ENCODE data around the gene TRMT61B. TPM values are rescaled to one million over a fixed set of nuclear protein-coding genes. Genes with fewer than 3 reads are reported as not detected.

TRMT61B gene
- polyA plus RNA-seq, 6 donors from 2014 or later, result 17.4 to 36.2 (median 21.6) TPM

DNA sequence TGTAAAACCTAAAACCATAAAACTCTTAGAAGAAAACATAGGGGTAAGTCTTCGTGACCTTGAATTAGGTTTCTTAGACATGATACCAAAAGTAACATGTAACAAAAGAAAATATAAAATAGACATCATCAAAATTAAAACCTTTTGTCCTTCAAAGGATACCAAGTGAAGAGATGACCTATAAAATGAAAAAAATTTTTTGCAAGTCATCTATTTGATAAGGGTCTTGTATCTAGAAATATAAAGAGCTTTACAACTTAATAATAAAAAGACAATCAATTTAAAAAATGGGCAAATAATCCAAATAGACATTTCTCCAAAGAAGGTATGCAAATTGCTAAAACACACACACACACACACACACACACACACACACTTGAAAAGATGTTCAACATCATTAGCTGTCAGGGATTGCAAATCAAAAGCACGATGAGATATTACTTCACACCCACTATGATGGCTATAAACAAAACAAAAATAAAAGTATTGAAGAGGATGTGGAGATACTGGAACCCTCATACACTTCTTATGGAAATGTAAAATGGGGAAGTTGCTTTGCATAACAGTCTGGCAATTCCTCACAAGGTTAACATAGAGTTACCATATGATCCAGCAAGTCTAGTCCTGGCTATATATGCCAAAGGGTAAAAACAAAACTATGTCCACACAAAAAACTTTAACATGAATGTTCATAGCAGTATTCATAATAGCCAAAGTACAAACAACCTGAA lies 36.2 kb downstream of the TRMT61B start:
- ATAC-seq (ENCODE audit: low read depth in 2 of 2) (no peak), DNase-seq (no peak)
- H3K4me3 Mint-ChIP-seq, result no peak overlapping the region
- no peaks in the 10 kb centered on the region for H3K36me3 Mint-ChIP-seq
- no peaks in the 10 kb centered on the region for H3K4me1 Mint-ChIP-seq
- no peak overlapping the region for H3K27ac Mint-ChIP-seq
- H3K9me3 Mint-ChIP-seq, result peaks cover 0 to 4% (median 0%) of the 10 kb centered on the region in 7 donors
- H3K27me3 Mint-ChIP-seq, result no peaks in the 10 kb centered on the region

DNA sequence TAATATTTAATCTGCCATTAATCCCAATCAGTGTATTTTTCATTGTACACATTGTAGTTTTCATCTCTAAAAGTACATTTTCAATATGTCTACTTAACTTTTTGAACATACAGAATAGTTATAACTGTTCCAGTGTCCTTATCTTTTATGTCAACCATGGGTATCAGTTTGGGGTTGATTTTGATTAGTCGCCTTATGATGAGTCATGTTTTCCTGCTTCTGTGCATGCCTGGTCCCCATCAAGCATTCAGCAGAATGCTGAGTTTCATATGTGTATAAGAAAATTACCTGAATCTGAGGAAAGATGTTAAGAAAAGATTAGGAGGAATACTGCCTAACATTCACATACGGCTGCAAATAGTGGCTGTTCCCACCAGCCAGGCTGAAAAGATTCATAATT lies 41.7 kb downstream of the TRMT61B start:
- Mint-ChIP-seq H3K9me3 (no peaks in the 10 kb centered on the region), H3K27me3 (no peaks in the 10 kb centered on the region), H3K27ac (peak overlapping the region in 1 of 6 donors; percentile 61), H3K4me1 (no peaks in the 10 kb centered on the region), H3K36me3 (no peaks in the 10 kb centered on the region), H3K4me3 (no peak overlapping the region)
- no peak for DNase-seq
- no peak for ATAC-seq (ENCODE audit: low read depth in 2 of 2)

DNA sequence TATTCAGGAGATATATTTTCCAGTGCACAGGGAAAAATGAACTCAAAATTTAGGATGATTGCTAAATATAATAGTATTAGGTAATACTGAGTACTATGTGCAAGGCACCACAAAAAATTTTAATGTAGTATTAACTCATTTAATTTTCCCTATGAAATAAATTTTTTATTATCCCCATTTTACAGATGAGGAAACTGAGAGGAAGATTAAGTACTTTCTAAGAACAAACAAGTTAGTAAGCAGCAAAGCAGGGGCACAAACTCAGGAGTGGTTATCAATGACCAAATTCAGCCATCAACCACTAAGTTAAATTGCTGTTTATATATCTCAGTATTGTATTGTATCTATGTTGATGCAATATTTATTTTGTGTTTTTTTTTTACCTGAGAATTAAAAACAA lies 45.2 kb downstream of the TRMT61B start:
- no peak for DNase-seq
- no peak for ATAC-seq (ENCODE audit: low read depth in 2 of 2)
- Mint-ChIP-seq H3K4me1 (no peaks in the 10 kb centered on the region), H3K4me3 (no peak overlapping the region), H3K36me3 (no peaks in the 10 kb centered on the region), H3K9me3 (no peaks in the 10 kb centered on the region), H3K27me3 (no peaks in the 10 kb centered on the region), H3K27ac (no peak overlapping the region)

DNA sequence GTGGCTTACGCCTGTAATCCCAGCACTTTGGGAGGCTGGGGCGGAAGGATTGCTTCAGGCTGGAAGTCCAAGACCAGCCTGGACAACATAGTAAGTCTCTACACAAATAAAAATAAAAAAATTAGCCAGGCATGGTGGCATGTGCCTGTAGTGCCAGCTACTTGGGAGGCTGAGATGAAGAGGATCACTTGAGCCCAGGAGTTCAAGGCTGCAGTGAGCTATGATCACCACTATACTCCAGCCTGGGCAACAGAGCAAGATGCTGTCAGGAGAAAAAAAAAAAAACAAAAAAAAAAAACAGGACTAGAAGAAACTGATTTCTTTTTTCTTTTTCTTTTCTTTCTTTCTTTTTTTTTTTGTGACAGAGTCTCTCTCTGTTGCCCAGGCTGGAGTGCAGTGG lies 45.9 kb downstream of the TRMT61B start:
- ATAC-seq (ENCODE audit: low read depth in 2 of 2), result no peak
- DNase-seq, result no peak
- no peak overlapping the region for H3K27ac Mint-ChIP-seq
- no peaks in the 10 kb centered on the region for H3K9me3 Mint-ChIP-seq
- H3K4me1 Mint-ChIP-seq, result no peaks in the 10 kb centered on the region
- no peak overlapping the region for H3K4me3 Mint-ChIP-seq
- no peaks in the 10 kb centered on the region for H3K36me3 Mint-ChIP-seq
- no peaks in the 10 kb centered on the region for H3K27me3 Mint-ChIP-seq

DNA sequence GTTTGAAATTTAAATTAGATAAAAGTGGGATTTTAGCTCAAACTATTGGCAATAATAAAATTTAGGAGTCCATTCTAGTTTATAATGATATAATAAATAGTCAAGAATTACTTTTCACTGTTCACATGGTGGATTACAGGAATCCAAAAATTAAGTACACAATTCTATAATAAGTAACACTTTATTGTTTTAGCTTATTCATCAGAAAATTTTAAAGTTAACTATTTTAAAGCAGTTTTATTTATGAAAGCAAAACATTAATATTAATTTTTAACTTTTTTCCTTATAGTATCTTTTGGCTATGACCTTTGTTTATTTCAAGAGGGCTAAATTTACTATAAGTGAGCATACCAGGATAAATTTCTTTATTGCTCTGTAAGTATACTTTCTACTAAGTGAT lies 48.1 kb downstream of the TRMT61B start:
- no peaks in the 10 kb centered on the region for H3K9me3 Mint-ChIP-seq
- ATAC-seq (ENCODE audit: low read depth in 2 of 2) (no peak), DNase-seq (no peak)
- no peaks in the 10 kb centered on the region for H3K36me3 Mint-ChIP-seq
- no peaks in the 10 kb centered on the region for H3K27me3 Mint-ChIP-seq
- H3K4me1 Mint-ChIP-seq, result no peaks in the 10 kb centered on the region
- H3K27ac Mint-ChIP-seq, result no peak overlapping the region
- no peak overlapping the region for H3K4me3 Mint-ChIP-seq

DNA sequence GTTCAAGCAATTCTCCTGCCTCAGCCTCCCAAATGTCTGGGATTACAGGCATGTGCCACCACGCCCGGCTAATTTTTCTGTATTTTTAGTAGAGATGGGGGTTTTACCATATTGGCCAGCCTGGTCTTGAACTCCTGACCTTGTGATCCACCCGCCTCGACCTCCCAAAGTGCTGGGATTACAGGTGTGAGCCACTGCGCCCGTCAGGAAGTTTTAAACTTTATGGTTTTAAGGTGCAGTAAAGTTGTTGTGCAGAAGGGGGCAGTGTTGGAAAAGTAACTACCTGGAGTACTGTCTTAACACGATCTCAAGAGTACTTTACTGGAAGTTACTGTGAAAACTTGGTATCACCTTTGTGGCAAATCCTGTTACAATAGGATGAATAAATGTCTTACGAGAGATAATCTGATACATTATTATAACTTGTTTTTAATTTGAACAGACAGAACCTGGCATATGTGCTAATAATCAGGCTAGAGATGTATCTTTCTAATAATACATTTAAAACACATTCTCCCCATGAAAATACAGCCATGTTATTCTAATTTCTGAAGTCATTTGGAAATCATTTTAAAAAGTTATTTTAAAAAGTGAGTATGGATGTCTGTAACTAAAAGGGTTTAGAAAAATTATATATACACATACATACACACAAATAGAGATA lies 48.7 kb downstream of the TRMT61B start:
- Mint-ChIP-seq H3K4me1 (no peaks in the 10 kb centered on the region), H3K27ac (no peak overlapping the region), H3K4me3 (no peak overlapping the region), H3K9me3 (no peaks in the 10 kb centered on the region), H3K27me3 (no peaks in the 10 kb centered on the region), H3K36me3 (no peaks in the 10 kb centered on the region)
- DNase-seq, result peak; percentile 55
- ATAC-seq (ENCODE audit: low read depth in 2 of 2), result peak; percentile 61 to 66

DNA sequence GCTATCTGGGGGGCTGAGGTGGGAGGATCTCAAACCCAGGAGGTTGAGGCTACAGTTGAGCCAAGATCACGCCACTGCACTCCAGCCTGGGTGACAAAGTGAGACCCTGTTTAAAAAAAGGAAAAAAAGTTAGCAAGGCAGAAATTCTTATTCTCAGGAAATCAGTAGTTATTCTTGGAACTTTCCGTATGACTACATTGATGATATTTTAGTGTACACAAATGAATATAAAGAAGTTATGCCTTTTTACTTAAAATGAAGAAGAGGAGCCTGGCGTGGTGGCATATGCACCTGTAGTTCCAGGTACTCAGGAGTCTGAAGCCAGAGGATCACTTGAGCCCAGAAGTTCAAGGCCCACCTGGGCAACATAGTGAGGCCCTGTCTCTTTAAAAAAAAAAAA lies 52.1 kb downstream of the TRMT61B start:
- Mint-ChIP-seq H3K4me3 (no peak overlapping the region), H3K9me3 (no peaks in the 10 kb centered on the region), H3K27me3 (no peaks in the 10 kb centered on the region), H3K27ac (no peak overlapping the region), H3K36me3 (no peaks in the 10 kb centered on the region), H3K4me1 (no peaks in the 10 kb centered on the region)
- DNase-seq (no peak), ATAC-seq (ENCODE audit: low read depth in 2 of 2) (no peak)

DNA sequence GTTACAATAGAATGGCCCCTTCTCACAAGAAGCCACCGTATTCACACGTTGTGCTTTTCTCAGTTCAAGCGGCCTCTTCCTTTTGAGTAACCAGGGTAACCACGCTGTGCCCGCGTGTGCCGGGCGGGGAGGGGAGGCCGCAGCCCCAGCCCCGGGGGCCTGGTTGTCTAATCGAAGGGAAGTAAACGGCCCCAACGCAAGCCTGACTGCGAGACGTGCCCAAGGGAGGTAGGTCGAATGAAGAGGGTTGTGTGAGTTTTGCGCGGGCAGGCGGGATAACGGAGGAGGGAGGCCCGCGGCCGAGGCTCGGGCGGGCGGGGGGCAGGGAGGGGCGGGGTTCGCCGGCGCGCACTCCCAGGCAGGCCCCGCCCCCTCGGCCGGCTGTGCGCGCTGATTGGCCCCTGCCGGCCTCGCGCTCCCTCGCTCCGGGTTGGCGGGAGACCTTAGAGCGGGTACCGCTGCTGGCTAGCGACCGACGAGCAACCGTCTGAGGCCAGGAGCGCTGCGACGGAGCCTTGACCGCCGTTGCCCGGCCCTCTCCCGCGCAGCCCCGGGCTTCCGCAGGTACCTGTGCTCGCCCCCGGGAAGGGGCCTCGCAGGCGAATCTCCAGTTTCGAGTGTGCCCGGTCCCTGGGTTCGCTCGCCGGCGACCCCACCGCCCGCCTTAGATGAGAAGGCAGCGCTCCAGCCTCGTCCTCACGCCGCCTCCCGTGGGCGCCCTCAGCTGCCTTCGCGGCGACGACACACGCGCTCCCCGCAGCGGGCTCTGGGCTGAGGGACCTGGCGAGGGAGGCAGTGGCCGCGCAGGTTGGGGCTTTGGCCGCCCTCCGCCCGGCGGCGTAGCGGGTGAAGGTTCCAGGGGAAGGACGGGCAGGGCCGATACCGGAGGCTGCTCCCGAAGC lies 59.5 kb downstream of the TRMT61B start, which contains the start of gene SPDYA:
Gene SPDYA, plus strand, starts transcription at position 451 of the 902 bp plus-strand sequence. CDS start 5,181 bp downstream, outside the sequence.
- peak; percentile 90 to 92 for ATAC-seq (ENCODE audit: low read depth in 2 of 2)
- Mint-ChIP-seq H3K36me3 (peaks cover 0 to 7% of the 10 kb centered on the region in 2 donors), H3K4me3 (peak within 1 kb of the TSS; percentile 77 to 90 (median 86)), H3K9me3 (peaks cover 0 to 3% (median 0%) of the 10 kb centered on the region in 7 donors), H3K27me3 (no peaks in the 10 kb centered on the region), H3K4me1 (peaks cover 7 to 10% (median 7%) of the 10 kb centered on the region in 3 donors), H3K27ac (peak within 1 kb of the TSS in 5 of 6 donors; percentile 28 to 89 (median 61))
- peak; percentile 70 for DNase-seq

DNA sequence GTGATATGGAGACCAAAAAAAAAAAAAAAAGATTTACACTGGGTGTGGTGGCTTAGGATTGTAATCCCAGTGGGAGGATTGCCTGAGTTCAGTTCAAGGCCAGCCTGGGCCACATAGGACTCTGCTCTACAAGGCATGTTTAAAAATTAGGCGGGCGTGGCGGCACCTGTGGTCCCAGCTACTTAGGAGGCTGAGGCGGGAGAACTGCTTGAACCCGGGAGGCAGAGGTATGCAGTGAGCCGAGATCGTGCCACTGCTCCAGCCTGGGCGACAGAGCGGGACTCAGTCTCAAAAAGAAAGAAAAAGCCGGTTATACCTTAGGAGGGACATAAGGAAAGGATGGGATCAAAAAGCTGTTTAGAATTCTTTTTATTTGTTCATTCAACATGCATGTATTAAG lies 60.2 kb downstream of the TRMT61B start:
- Mint-ChIP-seq H3K4me1 (peaks cover 7 to 10% (median 7%) of the 10 kb centered on the region in 3 donors), H3K27me3 (no peaks in the 10 kb centered on the region), H3K36me3 (peaks cover 0 to 7% of the 10 kb centered on the region in 2 donors), H3K27ac (peak overlapping the region in 2 of 6 donors; percentile 28 to 85), H3K9me3 (peaks cover 0 to 3% (median 0%) of the 10 kb centered on the region in 7 donors), H3K4me3 (peak overlapping the region; percentile 77 to 90 (median 86))
- no peak for DNase-seq
- ATAC-seq (ENCODE audit: low read depth in 2 of 2), result no peak

DNA sequence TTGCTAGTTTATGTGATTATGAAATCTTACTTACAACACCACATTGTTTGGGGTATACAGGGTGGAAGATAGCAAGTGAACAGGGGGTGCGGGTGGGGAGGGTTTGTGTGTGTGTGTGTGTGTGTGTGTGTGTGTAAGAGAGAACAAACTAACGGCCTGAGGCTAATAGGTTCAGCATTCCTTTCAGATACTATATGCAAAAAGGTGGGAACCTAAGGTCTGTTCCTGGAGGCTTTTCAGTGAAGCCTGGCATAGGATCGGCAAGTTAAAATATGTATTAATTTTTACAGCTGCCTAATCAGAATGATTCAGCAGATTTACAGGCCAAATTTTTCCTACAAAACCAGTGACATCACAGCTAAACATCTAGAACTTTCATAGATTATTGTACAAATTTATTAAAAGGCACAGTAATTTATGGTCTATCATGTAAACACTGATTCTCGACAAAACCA lies 67.1 kb downstream of the TRMT61B start:
- H3K27me3 Mint-ChIP-seq, result no peaks in the 10 kb centered on the region
- H3K4me3 Mint-ChIP-seq, result no peak overlapping the region
- H3K36me3 Mint-ChIP-seq, result peaks cover 0 to 20% of the 10 kb centered on the region in 2 donors
- peaks cover 0 to 3% (median 0%) of the 10 kb centered on the region in 7 donors for H3K9me3 Mint-ChIP-seq
- no peak for ATAC-seq (ENCODE audit: low read depth in 2 of 2)
- DNase-seq, result no peak
- peaks cover 0 to 5% (median 2%) of the 10 kb centered on the region in 3 donors for H3K4me1 Mint-ChIP-seq
- peak overlapping the region in 1 of 6 donors; percentile 47 for H3K27ac Mint-ChIP-seq

DNA sequence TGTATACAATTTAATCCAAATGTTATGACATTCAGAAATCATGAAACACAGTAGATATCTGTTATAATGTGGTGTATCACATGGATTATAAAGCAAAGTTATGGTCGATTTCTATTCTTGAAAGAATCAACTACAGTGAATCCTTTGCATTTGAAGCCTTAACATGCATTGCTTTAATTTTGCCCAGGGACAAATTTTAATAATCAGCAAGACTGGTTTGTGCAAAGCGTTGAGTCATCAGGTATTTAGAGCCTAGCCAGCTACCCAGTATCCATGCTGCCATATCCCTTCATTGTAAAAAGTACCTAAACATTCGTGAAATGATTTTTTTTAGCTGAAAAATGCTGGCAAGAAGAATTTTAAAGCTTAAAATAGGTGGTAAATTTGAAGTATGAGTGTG lies 68.4 kb downstream of the TRMT61B start:
- Mint-ChIP-seq H3K9me3 (peaks cover 0 to 9% (median 2%) of the 10 kb centered on the region in 7 donors), H3K4me1 (peaks cover 0 to 16% (median 9%) of the 10 kb centered on the region in 3 donors), H3K4me3 (no peak overlapping the region), H3K36me3 (peaks cover 9 to 31% of the 10 kb centered on the region in 2 donors), H3K27ac (no peak overlapping the region), H3K27me3 (no peaks in the 10 kb centered on the region)
- ATAC-seq (ENCODE audit: low read depth in 2 of 2) (no peak), DNase-seq (no peak)
